ENCODE data around the gene YAF2. TPM values are rescaled to one million over a fixed set of nuclear protein-coding genes. Genes with fewer than 3 reads are reported as not detected.

The YAF2 gene
- total and polyA plus RNA-seq, 2 experiments from 2014 or later, result 1.0 TPM

GRCh38 chr12:42141981-42142606 lies 96.0 kb downstream of the YAF2 start:
- H3K4me2 ChIP-seq, result no peak overlapping the region
- H3F3A ChIP-seq (replicated peaks; ENCODE audit: low read depth), result peaks cover 14% of the 10 kb centered on the region; the same call in 1 of the 2 replicates
- H3K9me3 Mint-ChIP-seq, result no peaks in the 10 kb centered on the region; the same call in 2 of the 3 replicates

More at GRCh38 chr12:42141981-42142606, 96.0 kb downstream of the YAF2 start:
- ATAC-seq (no peak), DNase-seq (ENCODE audit: low spot score) (no peak)
- Mint-ChIP-seq H3K27me3 (ENCODE audit: insufficient read depth, low read depth, poor library complexity) (peaks cover 6% of the 10 kb centered on the region), H3K4me1 (peaks cover 25% of the 10 kb centered on the region), H3K4me3 (no peak overlapping the region), H3K27ac (no peak overlapping the region), H3K36me3 (ENCODE audit: low read depth) (no peaks in the 10 kb centered on the region; the same call in 2 of the 3 replicates)
- TF ChIP-seq, protein P1, sequence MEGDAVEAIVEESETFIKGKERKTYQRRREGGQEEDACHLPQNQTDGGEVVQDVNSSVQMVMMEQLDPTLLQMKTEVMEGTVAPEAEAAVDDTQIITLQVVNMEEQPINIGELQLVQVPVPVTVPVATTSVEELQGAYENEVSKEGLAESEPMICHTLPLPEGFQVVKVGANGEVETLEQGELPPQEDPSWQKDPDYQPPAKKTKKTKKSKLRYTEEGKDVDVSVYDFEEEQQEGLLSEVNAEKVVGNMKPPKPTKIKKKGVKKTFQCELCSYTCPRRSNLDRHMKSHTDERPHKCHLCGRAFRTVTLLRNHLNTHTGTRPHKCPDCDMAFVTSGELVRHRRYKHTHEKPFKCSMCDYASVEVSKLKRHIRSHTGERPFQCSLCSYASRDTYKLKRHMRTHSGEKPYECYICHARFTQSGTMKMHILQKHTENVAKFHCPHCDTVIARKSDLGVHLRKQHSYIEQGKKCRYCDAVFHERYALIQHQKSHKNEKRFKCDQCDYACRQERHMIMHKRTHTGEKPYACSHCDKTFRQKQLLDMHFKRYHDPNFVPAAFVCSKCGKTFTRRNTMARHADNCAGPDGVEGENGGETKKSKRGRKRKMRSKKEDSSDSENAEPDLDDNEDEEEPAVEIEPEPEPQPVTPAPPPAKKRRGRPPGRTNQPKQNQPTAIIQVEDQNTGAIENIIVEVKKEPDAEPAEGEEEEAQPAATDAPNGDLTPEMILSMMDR (conservative IDR thresholded peaks at IDR 0.05; ENCODE audit: low read depth in 2 of 2), result no peak
- TF ChIP-seq, protein P2, sequence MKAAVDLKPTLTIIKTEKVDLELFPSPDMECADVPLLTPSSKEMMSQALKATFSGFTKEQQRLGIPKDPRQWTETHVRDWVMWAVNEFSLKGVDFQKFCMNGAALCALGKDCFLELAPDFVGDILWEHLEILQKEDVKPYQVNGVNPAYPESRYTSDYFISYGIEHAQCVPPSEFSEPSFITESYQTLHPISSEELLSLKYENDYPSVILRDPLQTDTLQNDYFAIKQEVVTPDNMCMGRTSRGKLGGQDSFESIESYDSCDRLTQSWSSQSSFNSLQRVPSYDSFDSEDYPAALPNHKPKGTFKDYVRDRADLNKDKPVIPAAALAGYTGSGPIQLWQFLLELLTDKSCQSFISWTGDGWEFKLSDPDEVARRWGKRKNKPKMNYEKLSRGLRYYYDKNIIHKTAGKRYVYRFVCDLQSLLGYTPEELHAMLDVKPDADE (IDR thresholded peaks at IDR 0.05), result no peak
- TF ChIP-seq EZH2 (IDR thresholded peaks at IDR 0.05; ENCODE audit: low read depth, unreplicated experiment) (no peak), REST (IDR thresholded peaks at IDR 0.05; ENCODE audit: unreplicated experiment) (no peak), EZH2phosphoT487 (IDR thresholded peaks at IDR 0.05; ENCODE audit: unreplicated experiment) (no peak), NANOG (IDR thresholded peaks at IDR 0.05; ENCODE audit: borderline replicate concordance) (no peak), JUNB (IDR thresholded peaks at IDR 0.05; ENCODE audit: unreplicated experiment) (no peak), ZNF114 (CRISPR knock-in tag; IDR thresholded peaks at IDR 0.05) (no peak), ZNF331 (CRISPR knock-in tag; IDR thresholded peaks at IDR 0.05; ENCODE audit: low read depth) (no peak), POLR2AphosphoS5 (IDR thresholded peaks at IDR 0.05; ENCODE audit: low read depth) (no peak), CREB1 (CRISPR knock-in tag; IDR thresholded peaks at IDR 0.05; ENCODE audit: low read depth) (no peak), STAT1 (IDR thresholded peaks at IDR 0.05; ENCODE audit: unreplicated experiment) (no peak)
- TF ChIP-seq, protein P3, sequence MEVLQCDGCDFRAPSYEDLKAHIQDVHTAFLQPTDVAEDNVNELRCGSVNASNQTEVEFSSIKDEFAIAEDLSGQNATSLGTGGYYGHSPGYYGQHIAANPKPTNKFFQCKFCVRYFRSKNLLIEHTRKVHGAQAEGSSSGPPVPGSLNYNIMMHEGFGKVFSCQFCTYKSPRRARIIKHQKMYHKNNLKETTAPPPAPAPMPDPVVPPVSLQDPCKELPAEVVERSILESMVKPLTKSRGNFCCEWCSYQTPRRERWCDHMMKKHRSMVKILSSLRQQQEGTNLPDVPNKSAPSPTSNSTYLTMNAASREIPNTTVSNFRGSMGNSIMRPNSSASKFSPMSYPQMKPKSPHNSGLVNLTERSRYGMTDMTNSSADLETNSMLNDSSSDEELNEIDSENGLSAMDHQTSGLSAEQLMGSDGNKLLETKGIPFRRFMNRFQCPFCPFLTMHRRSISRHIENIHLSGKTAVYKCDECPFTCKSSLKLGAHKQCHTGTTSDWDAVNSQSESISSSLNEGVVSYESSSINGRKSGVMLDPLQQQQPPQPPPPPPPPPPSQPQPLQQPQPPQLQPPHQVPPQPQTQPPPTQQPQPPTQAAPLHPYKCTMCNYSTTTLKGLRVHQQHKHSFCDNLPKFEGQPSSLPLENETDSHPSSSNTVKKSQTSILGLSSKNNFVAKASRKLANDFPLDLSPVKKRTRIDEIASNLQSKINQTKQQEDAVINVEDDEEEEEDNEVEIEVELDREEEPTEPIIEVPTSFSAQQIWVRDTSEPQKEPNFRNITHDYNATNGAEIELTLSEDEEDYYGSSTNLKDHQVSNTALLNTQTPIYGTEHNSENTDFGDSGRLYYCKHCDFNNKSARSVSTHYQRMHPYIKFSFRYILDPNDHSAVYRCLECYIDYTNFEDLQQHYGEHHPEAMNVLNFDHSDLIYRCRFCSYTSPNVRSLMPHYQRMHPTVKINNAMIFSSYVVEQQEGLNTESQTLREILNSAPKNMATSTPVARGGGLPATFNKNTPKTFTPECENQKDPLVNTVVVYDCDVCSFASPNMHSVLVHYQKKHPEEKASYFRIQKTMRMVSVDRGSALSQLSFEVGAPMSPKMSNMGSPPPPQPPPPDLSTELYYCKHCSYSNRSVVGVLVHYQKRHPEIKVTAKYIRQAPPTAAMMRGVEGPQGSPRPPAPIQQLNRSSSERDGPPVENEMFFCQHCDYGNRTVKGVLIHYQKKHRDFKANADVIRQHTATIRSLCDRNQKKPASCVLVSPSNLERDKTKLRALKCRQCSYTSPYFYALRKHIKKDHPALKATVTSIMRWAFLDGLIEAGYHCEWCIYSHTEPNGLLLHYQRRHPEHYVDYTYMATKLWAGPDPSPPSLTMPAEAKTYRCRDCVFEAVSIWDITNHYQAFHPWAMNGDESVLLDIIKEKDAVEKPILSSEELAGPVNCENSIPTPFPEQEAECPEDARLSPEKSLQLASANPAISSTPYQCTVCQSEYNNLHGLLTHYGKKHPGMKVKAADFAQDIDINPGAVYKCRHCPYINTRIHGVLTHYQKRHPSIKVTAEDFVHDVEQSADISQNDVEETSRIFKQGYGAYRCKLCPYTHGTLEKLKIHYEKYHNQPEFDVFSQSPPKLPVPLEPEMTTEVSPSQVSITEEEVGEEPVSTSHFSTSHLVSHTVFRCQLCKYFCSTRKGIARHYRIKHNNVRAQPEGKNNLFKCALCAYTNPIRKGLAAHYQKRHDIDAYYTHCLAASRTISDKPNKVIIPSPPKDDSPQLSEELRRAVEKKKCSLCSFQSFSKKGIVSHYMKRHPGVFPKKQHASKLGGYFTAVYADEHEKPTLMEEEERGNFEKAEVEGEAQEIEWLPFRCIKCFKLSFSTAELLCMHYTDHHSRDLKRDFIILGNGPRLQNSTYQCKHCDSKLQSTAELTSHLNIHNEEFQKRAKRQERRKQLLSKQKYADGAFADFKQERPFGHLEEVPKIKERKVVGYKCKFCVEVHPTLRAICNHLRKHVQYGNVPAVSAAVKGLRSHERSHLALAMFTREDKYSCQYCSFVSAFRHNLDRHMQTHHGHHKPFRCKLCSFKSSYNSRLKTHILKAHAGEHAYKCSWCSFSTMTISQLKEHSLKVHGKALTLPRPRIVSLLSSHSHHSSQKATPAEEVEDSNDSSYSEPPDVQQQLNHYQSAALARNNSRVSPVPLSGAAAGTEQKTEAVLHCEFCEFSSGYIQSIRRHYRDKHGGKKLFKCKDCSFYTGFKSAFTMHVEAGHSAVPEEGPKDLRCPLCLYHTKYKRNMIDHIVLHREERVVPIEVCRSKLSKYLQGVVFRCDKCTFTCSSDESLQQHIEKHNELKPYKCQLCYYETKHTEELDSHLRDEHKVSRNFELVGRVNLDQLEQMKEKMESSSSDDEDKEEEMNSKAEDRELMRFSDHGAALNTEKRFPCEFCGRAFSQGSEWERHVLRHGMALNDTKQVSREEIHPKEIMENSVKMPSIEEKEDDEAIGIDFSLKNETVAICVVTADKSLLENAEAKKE (CRISPR knock-in tag; IDR thresholded peaks at IDR 0.05), result no peak
- Histone ChIP-seq H3K4me1 (ENCODE audit: insufficient read depth) (peaks cover 23% of the 10 kb centered on the region), H2AFZ (no peak overlapping the region), H4K20me1 (replicated peaks; ENCODE audit: insufficient read depth) (peaks cover 19% of the 10 kb centered on the region; the same call in 1 of the 2 replicates), H3K27ac (ENCODE audit: low read depth) (no peak overlapping the region), H3K9me2 (ENCODE audit: insufficient read depth) (no peaks in the 10 kb centered on the region), H3K79me2 (replicated peaks; ENCODE audit: insufficient read depth) (peaks cover 61% of the 10 kb centered on the region), H3K4me3 (no peak overlapping the region), H3K27me3 (ENCODE audit: insufficient read depth) (peaks cover 50% of the 10 kb centered on the region), H3K36me3 (ENCODE audit: insufficient read depth) (no peaks in the 10 kb centered on the region)
